CD4-positive, alpha-beta T cell (primary cell): ENCODE data around the gene NRXN3. TPM values are rescaled to one million over a fixed set of nuclear protein-coding genes. Genes with fewer than 3 reads are reported as not detected.

Source experiments
- ATAC-seq: fragments of 200-7000 bp; cut with Tn5 transposase; one replicate; pipeline ENCODE4 v1.10.0; 2022; ENCODE audit warnings: mild to moderate bottlenecking; ENCODE audit not compliant: poor library complexity
- CTCF ChIA-PET: fragments of 350-600 bp; sonication (Branson Sonifier 250); formaldehyde crosslinking; loops from one replicate; lab custom pipeline; 2021; ENCODE audit warnings: antibody characterized with exemption, inconsistent platforms; lab: Charles Lee
- POLR2A ChIA-PET: fragments of 350-600 bp; sonication (Branson Sonifier 250); formaldehyde crosslinking; loops from one replicate; lab custom pipeline; 2021; ENCODE audit warnings: antibody characterized with exemption, inconsistent platforms; lab: Charles Lee
- DNase-seq, 14 experiments: peaks; one replicate each; pipeline ENCODE4 v3.0.0-alpha.2; 2013 to 2020; ENCODE audit warnings: mixed read lengths in 2 of 14
- H3K27ac ChIP-seq, 2 donors: one replicate each; pipeline versions ENCODE4 v1.5.1 to v1.7.0; 2013; ENCODE audit warnings: low read length in 2 of 2, low read depth in 1 of 2, mild to moderate bottlenecking in 1 of 2
- H3K27me3 ChIP-seq, 2 experiments: 1 replicate in 1 of 2; 2 replicates in 1 of 2; pipeline versions ENCODE4 v1.6.1 to v1.7.0; 2013; ENCODE audit warnings: low read length in 2 of 2, control low read depth in 1 of 2, mild to moderate bottlenecking in 1 of 2, moderate library complexity in 1 of 2; ENCODE audit not compliant: insufficient read depth in 2 of 2, control insufficient read depth in 1 of 2
- H3K36me3 ChIP-seq: one replicate; pipeline ENCODE4 v1.6.1; 2013; ENCODE audit warnings: low read length, control low read depth; ENCODE audit not compliant: insufficient read depth
- H3K4me1 ChIP-seq: one replicate; pipeline ENCODE4 v1.6.1; 2013; ENCODE audit warnings: low read length, control low read depth; ENCODE audit not compliant: insufficient read depth
- H3K4me3 ChIP-seq: one replicate; pipeline ENCODE4 v1.5.1; 2013; ENCODE audit warnings: mild to moderate bottlenecking, low read length, moderate library complexity
- H3K9me3 ChIP-seq, 2 experiments: 1 replicate in 1 of 2; 2 replicates in 1 of 2; pipeline versions ENCODE4 v1.6.1 to v1.7.0; 2013; ENCODE audit warnings: low read length in 2 of 2, mild to moderate bottlenecking in 2 of 2, control low read depth in 1 of 2, moderate library complexity in 1 of 2; ENCODE audit not compliant: control insufficient read depth in 1 of 2, insufficient read depth in 1 of 2
- H3K27ac Mint-ChIP-seq: one replicate; pipeline ENCODE4 v1.8.0; 2020; ENCODE audit warnings: mixed read lengths
- H3K27me3 Mint-ChIP-seq: one replicate; pipeline ENCODE4 v1.8.0; 2021; ENCODE audit warnings: mixed read lengths
- H3K36me3 Mint-ChIP-seq: one replicate; pipeline ENCODE4 v1.8.0; 2021; ENCODE audit warnings: low read depth, mixed read lengths
- H3K4me1 Mint-ChIP-seq: one replicate; pipeline ENCODE4 v1.8.0; 2021; ENCODE audit warnings: low read depth, mixed read lengths
- H3K4me3 Mint-ChIP-seq: one replicate; pipeline ENCODE4 v1.8.0; 2020; ENCODE audit warnings: mild to moderate bottlenecking, mixed read lengths
- H3K9me3 Mint-ChIP-seq: one replicate; pipeline ENCODE4 v1.8.0; 2020; ENCODE audit warnings: mixed read lengths
- CTCF ChIP-seq: fragments of 200-600 bp; IDR thresholded peaks from one replicate; pipeline ENCODE4 v1.8.0; 2022; ENCODE audit warnings: antibody characterized with exemption, mild to moderate bottlenecking
- intact Hi-C, 2 experiments: fragments of 100-400 bp; cut with DNase I in 1 of 2; cut with micrococcal nuclease in 1 of 2; formaldehyde crosslinking; loops; one replicate each; pipeline versions ENCODE4 v1.15.1 to v1.9.0; 2023 to 2025; cut with DNase I, micrococcal nuclease
- total RNA-seq, 174 experiments: library from RNA in 2 of 174; stranded (reverse) in 2 of 174; gene quantifications; one replicate each; pipeline ENCODE4 v1.2.3 and lab custom pipeline; 2021 to 2026

Gene NRXN3
- total RNA-seq, 2 experiments from 2014 or later: not detected

- Histone ChIP-seq H3K27ac (no peak overlapping the region), H3K4me1 (no peaks in the 10 kb centered on the region), H3K27me3 (no peaks in the 10 kb centered on the region), H3K4me3 (no peak overlapping the region), H3K36me3 (no peaks in the 10 kb centered on the region), H3K9me3 (peaks cover 0 to 3% of the 10 kb centered on the region in 2 experiments)
- no peak for DNase-seq
- H3K27ac Mint-ChIP-seq: no peak overlapping the region
- peaks cover 14% of the 10 kb centered on the region for H3K9me3 Mint-ChIP-seq
- H3K4me1 Mint-ChIP-seq: no peaks in the 10 kb centered on the region
- intact Hi-C loops: no loop called here
- no peaks in the 10 kb centered on the region for H3K36me3 Mint-ChIP-seq
- no peak for TF ChIP-seq CTCF
- ATAC-seq: no peak
- ChIA-PET POLR2A (no interaction called here), CTCF (no interaction called here)
- no peaks in the 10 kb centered on the region for H3K27me3 Mint-ChIP-seq
- H3K4me3 Mint-ChIP-seq: no peak overlapping the region
Observed at GRCh38 chr14:79652513-79653307, 1482.5 kb downstream of the NRXN3 start.

GRCh38 chr14:79656056-79656455 lies 1485.9 kb downstream of the NRXN3 start:
- Histone ChIP-seq H3K4me1 (no peaks in the 10 kb centered on the region), H3K36me3 (no peaks in the 10 kb centered on the region), H3K27ac (no peak overlapping the region), H3K9me3 (peaks cover 0 to 3% of the 10 kb centered on the region in 2 experiments), H3K4me3 (no peak overlapping the region), H3K27me3 (no peaks in the 10 kb centered on the region)
- H3K9me3 Mint-ChIP-seq: peaks cover 11% of the 10 kb centered on the region
- no peaks in the 10 kb centered on the region for H3K27me3 Mint-ChIP-seq
- CTCF ChIA-PET: no interaction called here
- H3K36me3 Mint-ChIP-seq: no peaks in the 10 kb centered on the region
- no peak overlapping the region for H3K4me3 Mint-ChIP-seq
- ATAC-seq: no peak
- intact Hi-C loops: no loop called here
- POLR2A ChIA-PET: no interaction called here
- no peak for TF ChIP-seq CTCF
- DNase-seq: no peak
- H3K27ac Mint-ChIP-seq: no peak overlapping the region
- H3K4me1 Mint-ChIP-seq: no peaks in the 10 kb centered on the region

GRCh38 chr14:79656496-79656895 lies 1486.3 kb downstream of the NRXN3 start:
- no peak for TF ChIP-seq CTCF
- DNase-seq (no peak), ATAC-seq (no peak)
- Histone ChIP-seq H3K36me3 (no peaks in the 10 kb centered on the region), H3K4me1 (no peaks in the 10 kb centered on the region), H3K4me3 (no peak overlapping the region), H3K27me3 (no peaks in the 10 kb centered on the region), H3K9me3 (peaks cover 0 to 3% of the 10 kb centered on the region in 2 experiments), H3K27ac (no peak overlapping the region)
- H3K4me1 Mint-ChIP-seq: no peaks in the 10 kb centered on the region
- no peak overlapping the region for H3K4me3 Mint-ChIP-seq
- H3K9me3 Mint-ChIP-seq: peaks cover 11% of the 10 kb centered on the region
- no peaks in the 10 kb centered on the region for H3K27me3 Mint-ChIP-seq
- H3K36me3 Mint-ChIP-seq: no peaks in the 10 kb centered on the region
- ChIA-PET CTCF (no interaction called here), POLR2A (no interaction called here)
- no peak overlapping the region for H3K27ac Mint-ChIP-seq
- intact Hi-C loops: no loop called here
